ENCODE data around the gene ANO3. TPM values are rescaled to one million over a fixed set of nuclear protein-coding genes. Genes with fewer than 3 reads are reported as not detected.

Gene ANO3
- total and polyA plus RNA-seq, 4 donors = 0.02 to 0.63 (median 0.16) TPM

DNA sequence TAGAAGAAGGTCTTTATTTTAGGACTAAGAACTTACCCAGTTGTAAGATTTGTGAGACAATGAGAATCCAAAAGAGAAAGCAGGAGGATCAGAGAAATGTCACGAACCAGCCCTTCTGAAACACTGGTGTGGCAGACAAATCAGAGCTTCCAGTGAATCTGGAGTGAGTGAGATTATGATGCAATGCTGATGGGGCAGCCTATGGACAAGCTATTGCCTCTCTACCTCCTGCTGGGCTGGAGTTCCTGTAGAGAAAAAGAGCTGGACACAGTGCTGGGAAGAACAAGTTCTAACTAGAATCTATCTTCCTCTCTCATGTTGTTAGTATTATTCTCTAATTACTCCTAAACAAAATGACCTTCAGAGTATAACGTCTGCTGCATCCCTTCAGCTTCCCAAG, 12.0 kb upstream of the ANO3 start:
- WGBS, 2 donors = 36 to 43% methylated on average over 2 of the region's 2 CpGs
- Histone ChIP-seq H3K27ac (ENCODE audit: low read depth in 1 of 2, low read length in 1 of 2) (no peak overlapping the region), H3K4me1 (ENCODE audit: control insufficient read depth in 5 of 5, insufficient read depth in 5 of 5, low read length in 5 of 5) (peaks cover 0 to 4% (median 0%) of the 10 kb centered on the region in 5 donors), H3K27me3 (ENCODE audit: control insufficient read depth in 3 of 3, insufficient read depth in 3 of 3, low read length in 2 of 3) (no peaks in the 10 kb centered on the region), H3K36me3 (ENCODE audit: control insufficient read depth in 4 of 4, insufficient read depth in 4 of 4, low read length in 4 of 4) (no peaks in the 10 kb centered on the region), H3K9me3 (ENCODE audit: control insufficient read depth in 4 of 4, insufficient read depth in 3 of 4, low read length in 3 of 4) (no peaks in the 10 kb centered on the region), H3K9ac (ENCODE audit: insufficient read depth in 1 of 2, low read length in 2 of 2) (no peak overlapping the region), H3K4me3 (no peak overlapping the region)
- TF ChIP-seq CTCF (IDR thresholded peaks at IDR 0.05; ENCODE audit: control extremely low read depth, extremely low read depth) = no peak
- DNase-seq (peak in 1 of 3 donors; percentile 33), ATAC-seq (ENCODE audit: insufficient read depth, low FRiP score) (no peak)

DNA sequence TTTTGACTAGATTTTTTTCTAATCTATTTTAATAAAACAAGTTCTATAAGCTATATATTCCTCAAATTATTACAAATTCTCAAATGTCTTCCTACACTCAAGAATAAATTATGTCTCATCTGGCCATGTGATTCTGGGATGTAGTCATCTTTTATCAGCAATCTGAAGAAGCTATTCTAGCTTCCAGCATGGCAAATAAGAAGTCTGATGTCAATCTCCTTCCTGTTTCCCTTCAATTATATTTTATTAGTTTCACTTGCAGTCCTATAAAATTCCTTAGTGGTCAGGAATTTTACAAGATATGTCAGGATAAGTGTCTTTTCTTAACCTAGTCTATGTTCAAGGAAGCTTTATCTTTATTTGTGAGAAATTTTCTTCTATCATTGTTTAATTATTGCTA, 10.4 kb upstream of the ANO3 start:
- Histone ChIP-seq H3K27me3 (ENCODE audit: control insufficient read depth in 3 of 3, insufficient read depth in 3 of 3, low read length in 2 of 3) (no peaks in the 10 kb centered on the region), H3K9me3 (ENCODE audit: control insufficient read depth in 4 of 4, insufficient read depth in 3 of 4, low read length in 3 of 4) (no peaks in the 10 kb centered on the region), H3K4me1 (ENCODE audit: control insufficient read depth in 5 of 5, insufficient read depth in 5 of 5, low read length in 5 of 5) (peaks cover 0 to 3% (median 0%) of the 10 kb centered on the region in 5 donors), H3K27ac (ENCODE audit: low read depth in 1 of 2, low read length in 1 of 2) (no peak overlapping the region), H3K36me3 (ENCODE audit: control insufficient read depth in 4 of 4, insufficient read depth in 4 of 4, low read length in 4 of 4) (no peaks in the 10 kb centered on the region), H3K9ac (ENCODE audit: insufficient read depth in 1 of 2, low read length in 2 of 2) (no peak overlapping the region), H3K4me3 (no peak overlapping the region)
- ATAC-seq (ENCODE audit: insufficient read depth, low FRiP score) (no peak), DNase-seq (no peak)
- TF ChIP-seq CTCF (IDR thresholded peaks at IDR 0.05; ENCODE audit: control extremely low read depth, extremely low read depth) = no peak

GRCh38 chr11:26322335-26323067, 9.4 kb upstream of the ANO3 start:
- Histone ChIP-seq H3K27ac (ENCODE audit: low read depth in 1 of 2, low read length in 1 of 2) (no peak overlapping the region), H3K27me3 (ENCODE audit: control insufficient read depth in 3 of 3, insufficient read depth in 3 of 3, low read length in 2 of 3) (no peaks in the 10 kb centered on the region), H3K9ac (ENCODE audit: insufficient read depth in 1 of 2, low read length in 2 of 2) (no peak overlapping the region), H3K36me3 (ENCODE audit: control insufficient read depth in 4 of 4, insufficient read depth in 4 of 4, low read length in 4 of 4) (no peaks in the 10 kb centered on the region), H3K4me1 (ENCODE audit: control insufficient read depth in 5 of 5, insufficient read depth in 5 of 5, low read length in 5 of 5) (no peaks in the 10 kb centered on the region), H3K4me3 (no peak overlapping the region), H3K9me3 (ENCODE audit: control insufficient read depth in 4 of 4, insufficient read depth in 3 of 4, low read length in 3 of 4) (no peaks in the 10 kb centered on the region)
- TF ChIP-seq CTCF (IDR thresholded peaks at IDR 0.05; ENCODE audit: control extremely low read depth, extremely low read depth) = no peak
- ATAC-seq (ENCODE audit: insufficient read depth, low FRiP score) = no peak
- 84 to 96% methylated on average over 1 of the region's 1 CpG for WGBS, 2 donors
- DNase-seq = no peak

DNA sequence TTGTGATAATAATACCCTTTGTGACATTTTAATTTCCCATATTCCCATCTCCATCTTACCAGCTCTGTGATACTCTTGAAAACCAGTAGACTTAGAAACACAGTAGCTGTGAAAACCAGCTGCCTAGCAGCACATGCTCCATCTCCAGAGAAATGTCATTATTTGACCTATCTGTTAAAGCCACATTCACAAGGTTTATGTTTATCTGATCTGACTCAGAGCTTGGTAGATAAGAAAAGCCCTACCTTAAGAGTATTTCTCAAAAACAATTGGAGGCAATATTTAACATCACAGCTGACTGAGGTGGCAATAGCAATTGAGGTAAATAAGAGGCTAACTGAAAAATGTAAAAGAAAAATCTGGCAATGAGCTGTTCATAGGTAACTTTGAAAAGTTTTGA, 8.1 kb upstream of the ANO3 start:
- DNase-seq (no peak), ATAC-seq (ENCODE audit: insufficient read depth, low FRiP score) (no peak)
- H3K4me1 ChIP-seq (ENCODE audit: control insufficient read depth in 5 of 5, insufficient read depth in 5 of 5, low read length in 5 of 5) = no peaks in the 10 kb centered on the region
- no peak overlapping the region for H3K4me3 ChIP-seq
- H3K9ac ChIP-seq (ENCODE audit: insufficient read depth in 1 of 2, low read length in 2 of 2) = no peak overlapping the region
- no peaks in the 10 kb centered on the region for H3K27me3 ChIP-seq (ENCODE audit: control insufficient read depth in 3 of 3, insufficient read depth in 3 of 3, low read length in 2 of 3)
- no peaks in the 10 kb centered on the region for H3K9me3 ChIP-seq (ENCODE audit: control insufficient read depth in 4 of 4, insufficient read depth in 3 of 4, low read length in 3 of 4)
- no peak for TF ChIP-seq CTCF (IDR thresholded peaks at IDR 0.05; ENCODE audit: control extremely low read depth, extremely low read depth)
- H3K36me3 ChIP-seq (ENCODE audit: control insufficient read depth in 4 of 4, insufficient read depth in 4 of 4, low read length in 4 of 4) = no peaks in the 10 kb centered on the region
- H3K27ac ChIP-seq (ENCODE audit: low read depth in 1 of 2, low read length in 1 of 2) = no peak overlapping the region

Measured in lung (tissue), 12 donors.